ENCODE results near the gene SOX12. TPM values are rescaled to one million over a fixed set of nuclear protein-coding genes. Genes with fewer than 3 reads are reported as not detected.

Gene SOX12
- total RNA-seq: 5.9 TPM
- polyA plus RNA-seq (ENCODE audit: insufficient read depth in 1 of 8, insufficient read length in 8 of 8, low replicate concordance in 1 of 8): 10 to 100 TPM; 19.9 to 27.7 (median 25.3) TPM
- long read RNA-seq, donor 1, full-length matches to known transcripts: 38 of 38 reads
- long read RNA-seq, donor 1, partial matches to known transcripts: 0 of 38 reads
- long read RNA-seq, donor 1, other reads (novel, unspliced or antisense): 0 of 38 reads
- long read RNA-seq, donor 2, full-length matches to known transcripts: 7 of 7 reads
- long read RNA-seq, donor 2, partial matches to known transcripts: 0 of 7 reads
- long read RNA-seq, donor 2, other reads (novel, unspliced or antisense): 0 of 7 reads
- long read RNA-seq, donor 3, full-length matches to known transcripts: 78 of 78 reads
- long read RNA-seq, donor 3, partial matches to known transcripts: 0 of 78 reads
- long read RNA-seq, donor 3, other reads (novel, unspliced or antisense): 0 of 78 reads
- long read RNA-seq, donor 4, full-length matches to known transcripts: 41 of 41 reads
- long read RNA-seq, donor 4, partial matches to known transcripts: 0 of 41 reads
- long read RNA-seq, donor 4, other reads (novel, unspliced or antisense): 0 of 41 reads
- long read RNA-seq, donor 5, full-length matches to known transcripts: 75 of 75 reads
- long read RNA-seq, donor 5, partial matches to known transcripts: 0 of 75 reads
- long read RNA-seq, donor 5, other reads (novel, unspliced or antisense): 0 of 75 reads
- long read RNA-seq, donor 6, full-length matches to known transcripts: 74 of 74 reads
- long read RNA-seq, donor 6, partial matches to known transcripts: 0 of 74 reads
- long read RNA-seq, donor 6, other reads (novel, unspliced or antisense): 0 of 74 reads
- long read RNA-seq, donor 7, full-length matches to known transcripts: 69 of 69 reads
- long read RNA-seq, donor 7, partial matches to known transcripts: 0 of 69 reads
- long read RNA-seq, donor 7, other reads (novel, unspliced or antisense): 0 of 69 reads
- long read RNA-seq, donor 8, full-length matches to known transcripts: 33 of 33 reads
- long read RNA-seq, donor 8, partial matches to known transcripts: 0 of 33 reads
- long read RNA-seq, donor 8, other reads (novel, unspliced or antisense): 0 of 33 reads
- long read RNA-seq, donor 9, full-length matches to known transcripts: 55 of 55 reads
- long read RNA-seq, donor 9, partial matches to known transcripts: 0 of 55 reads
- long read RNA-seq, donor 9, other reads (novel, unspliced or antisense): 0 of 55 reads
- long read RNA-seq, donor 10, full-length matches to known transcripts: 95 of 95 reads
- long read RNA-seq, donor 10, partial matches to known transcripts: 0 of 95 reads
- long read RNA-seq, donor 10, other reads (novel, unspliced or antisense): 0 of 95 reads
- long read RNA-seq, donor 11, full-length matches to known transcripts: 52 of 52 reads
- long read RNA-seq, donor 11, partial matches to known transcripts: 0 of 52 reads
- long read RNA-seq, donor 11, other reads (novel, unspliced or antisense): 0 of 52 reads

- H3K4me1 ChIP-seq (ENCODE audit: control insufficient read depth, insufficient read depth, low read length): peaks cover 37% of the 10 kb centered on the region
- peak within 1 kb of the TSS; percentile 99 for H3K27ac ChIP-seq (ENCODE audit: low read length)
- under 1% methylated on average over 106 of the region's 106 CpGs for WGBS (ENCODE audit: insufficient coverage)
- peak within 1 kb of the TSS; percentile 83 for H3K4me3 ChIP-seq (ENCODE audit: low read length)
- DNase-seq: peak; percentile 97
- peaks cover 18% of the 10 kb centered on the region for H3K36me3 ChIP-seq (ENCODE audit: control insufficient read depth, insufficient read depth, low read length)
- H3K27me3 ChIP-seq (ENCODE audit: control insufficient read depth, insufficient read depth, low read length): no peaks in the 10 kb centered on the region
- no peaks in the 10 kb centered on the region for H3K9me3 ChIP-seq (replicated peaks; ENCODE audit: control insufficient read depth, low read depth, low read length)
Observed at GRCh38 chr20:325045-325888, at the start of gene SOX12. SOX12 (plus strand) TSS chr20:325552; CDS start chr20:325925, 373 bp downstream.

- H3K4me1 ChIP-seq (ENCODE audit: control insufficient read depth, insufficient read depth, low read length): no peaks in the 10 kb centered on the region
- no peaks in the 10 kb centered on the region for H3K9me3 ChIP-seq (replicated peaks; ENCODE audit: control insufficient read depth, low read depth, low read length)
- H3K36me3 ChIP-seq (ENCODE audit: control insufficient read depth, insufficient read depth, low read length): peaks cover 36% of the 10 kb centered on the region
- no peaks in the 10 kb centered on the region for H3K27me3 ChIP-seq (ENCODE audit: control insufficient read depth, insufficient read depth, low read length)
- DNase-seq: no peak
- no peak overlapping the region for H3K27ac ChIP-seq (ENCODE audit: low read length)
- 85% methylated on average over 4 of the region's 7 CpGs for WGBS (ENCODE audit: insufficient coverage)
- H3K4me3 ChIP-seq (ENCODE audit: low read length): no peak overlapping the region
Observed at GRCh38 chr20:275791-276190, 49.6 kb upstream of the SOX12 start.

- H3K36me3 ChIP-seq (ENCODE audit: control insufficient read depth, insufficient read depth, low read length): peaks cover 38% of the 10 kb centered on the region
- no peaks in the 10 kb centered on the region for H3K9me3 ChIP-seq (replicated peaks; ENCODE audit: control insufficient read depth, low read depth, low read length)
- H3K27ac ChIP-seq (ENCODE audit: low read length): no peak overlapping the region
- no peak for DNase-seq
- WGBS (ENCODE audit: insufficient coverage): 88% methylated on average over 7 of the region's 12 CpGs
- H3K27me3 ChIP-seq (ENCODE audit: control insufficient read depth, insufficient read depth, low read length): no peaks in the 10 kb centered on the region
- no peaks in the 10 kb centered on the region for H3K4me1 ChIP-seq (ENCODE audit: control insufficient read depth, insufficient read depth, low read length)
- no peak overlapping the region for H3K4me3 ChIP-seq (ENCODE audit: low read length)
Observed at GRCh38 chr20:276620-277495, 48.5 kb upstream of the SOX12 start.

- no peaks in the 10 kb centered on the region for H3K27me3 ChIP-seq (ENCODE audit: control insufficient read depth, insufficient read depth, low read length)
- DNase-seq: no peak
- H3K4me3 ChIP-seq (ENCODE audit: low read length): no peak overlapping the region
- H3K4me1 ChIP-seq (ENCODE audit: control insufficient read depth, insufficient read depth, low read length): no peaks in the 10 kb centered on the region
- no peak overlapping the region for H3K27ac ChIP-seq (ENCODE audit: low read length)
- no peaks in the 10 kb centered on the region for H3K9me3 ChIP-seq (replicated peaks; ENCODE audit: control insufficient read depth, low read depth, low read length)
- peaks cover 43% of the 10 kb centered on the region for H3K36me3 ChIP-seq (ENCODE audit: control insufficient read depth, insufficient read depth, low read length)
- WGBS (ENCODE audit: insufficient coverage): 0% methylated on average over 2 of the region's 3 CpGs
Observed at GRCh38 chr20:277496-277781, 47.9 kb upstream of the SOX12 start.

- peak; percentile 45 for DNase-seq
- Histone ChIP-seq H3K27me3 (ENCODE audit: control insufficient read depth, insufficient read depth, low read length) (no peaks in the 10 kb centered on the region), H3K4me3 (ENCODE audit: low read length) (no peak overlapping the region), H3K27ac (ENCODE audit: low read length) (no peak overlapping the region), H3K4me1 (ENCODE audit: control insufficient read depth, insufficient read depth, low read length) (no peaks in the 10 kb centered on the region), H3K36me3 (ENCODE audit: control insufficient read depth, insufficient read depth, low read length) (peaks cover 43% of the 10 kb centered on the region), H3K9me3 (replicated peaks; ENCODE audit: control insufficient read depth, low read depth, low read length) (no peaks in the 10 kb centered on the region)
- WGBS (ENCODE audit: insufficient coverage): 100% methylated on average over 1 of the region's 5 CpGs
Observed at GRCh38 chr20:278181-278580, 47.2 kb upstream of the SOX12 start.

- Histone ChIP-seq H3K4me1 (ENCODE audit: control insufficient read depth, insufficient read depth, low read length) (no peaks in the 10 kb centered on the region), H3K27ac (ENCODE audit: low read length) (no peak overlapping the region), H3K9me3 (replicated peaks; ENCODE audit: control insufficient read depth, low read depth, low read length) (no peaks in the 10 kb centered on the region), H3K36me3 (ENCODE audit: control insufficient read depth, insufficient read depth, low read length) (peaks cover 43% of the 10 kb centered on the region), H3K27me3 (ENCODE audit: control insufficient read depth, insufficient read depth, low read length) (no peaks in the 10 kb centered on the region), H3K4me3 (ENCODE audit: low read length) (no peak overlapping the region)
- peak; percentile 86 for DNase-seq
- WGBS (ENCODE audit: insufficient coverage): 30% methylated on average over 50 of the region's 88 CpGs
Observed at GRCh38 chr20:278607-279571, 46.5 kb upstream of the SOX12 start.

GRCh38 chr20:284172-284571, 41.2 kb upstream of the SOX12 start:
- WGBS (ENCODE audit: insufficient coverage): 40% methylated on average over 1 of the region's 3 CpGs
- DNase-seq: no peak
- H3K4me1 ChIP-seq (ENCODE audit: control insufficient read depth, insufficient read depth, low read length): no peaks in the 10 kb centered on the region

GRCh38 chr20:286508-286907, 38.8 kb upstream of the SOX12 start:
- peaks cover 11% of the 10 kb centered on the region for H3K4me1 ChIP-seq (ENCODE audit: control insufficient read depth, insufficient read depth, low read length)
- DNase-seq: no peak
- H3K4me3 ChIP-seq (ENCODE audit: low read length): no peak overlapping the region
- H3K9me3 ChIP-seq (replicated peaks; ENCODE audit: control insufficient read depth, low read depth, low read length): peaks cover 4% of the 10 kb centered on the region
- H3K27ac ChIP-seq (ENCODE audit: low read length): no peak overlapping the region
- no peaks in the 10 kb centered on the region for H3K27me3 ChIP-seq (ENCODE audit: control insufficient read depth, insufficient read depth, low read length)
- no CpG with 5 or more reads among the region's 2 CpGs for WGBS (ENCODE audit: insufficient coverage)
- H3K36me3 ChIP-seq (ENCODE audit: control insufficient read depth, insufficient read depth, low read length): peaks cover 6% of the 10 kb centered on the region

More at GRCh38 chr20:284172-284571, 41.2 kb upstream of the SOX12 start:
- Histone ChIP-seq H3K9me3 (replicated peaks; ENCODE audit: control insufficient read depth, low read depth, low read length) (peaks cover 2% of the 10 kb centered on the region), H3K27ac (ENCODE audit: low read length) (no peak overlapping the region), H3K36me3 (ENCODE audit: control insufficient read depth, insufficient read depth, low read length) (peaks cover 12% of the 10 kb centered on the region), H3K4me3 (ENCODE audit: low read length) (no peak overlapping the region), H3K27me3 (ENCODE audit: control insufficient read depth, insufficient read depth, low read length) (no peaks in the 10 kb centered on the region)
